ENCODE results near the gene ARHGAP33. TPM values are rescaled to one million over a fixed set of nuclear protein-coding genes. Genes with fewer than 3 reads are reported as not detected.
"Not testable (repeated sequence)": the region's sequence is repeated elsewhere in the genome, so short reads cannot be mapped to it uniquely, and the experiment has no call there.

The ARHGAP33 gene
- total RNA-seq, 2 donors from 2014 or later: 16.4 to 20.5 TPM

DNA sequence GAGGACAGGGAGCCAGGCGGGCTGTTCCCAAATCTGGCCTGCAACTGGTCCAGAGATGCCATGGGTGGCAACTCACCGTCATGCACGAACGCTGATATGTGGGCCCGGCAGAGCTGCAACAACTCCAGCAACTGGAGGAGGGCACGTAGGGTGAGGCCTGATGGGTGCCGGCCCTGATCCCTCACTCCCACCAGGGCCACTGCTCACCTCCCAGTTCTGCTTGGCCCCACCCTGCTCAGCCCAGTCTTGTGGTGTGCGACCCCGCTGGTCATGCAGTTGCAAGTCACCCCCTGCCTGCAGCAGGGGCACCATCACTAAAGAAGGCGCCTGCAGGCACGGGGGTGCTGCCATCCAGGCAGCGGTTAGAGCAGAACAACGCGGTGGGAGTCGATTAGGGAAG lies 16.9 kb downstream of the ARHGAP33 start:
- no peak overlapping the region for H3K27ac Mint-ChIP-seq
- no peaks in the 10 kb centered on the region for H3K36me3 Mint-ChIP-seq (ENCODE audit: low read depth)
- H3K4me3 Mint-ChIP-seq: no peak overlapping the region
- no peak for DNase-seq
- peaks cover 7% of the 10 kb centered on the region for H3K4me1 Mint-ChIP-seq
- H3K9me3 ChIP-seq (ENCODE audit: control insufficient read depth, low read length, poor library complexity, severe bottlenecking): no peaks in the 10 kb centered on the region
- no peak for ATAC-seq
- peaks cover 27% of the 10 kb centered on the region for H3K27me3 Mint-ChIP-seq

DNA sequence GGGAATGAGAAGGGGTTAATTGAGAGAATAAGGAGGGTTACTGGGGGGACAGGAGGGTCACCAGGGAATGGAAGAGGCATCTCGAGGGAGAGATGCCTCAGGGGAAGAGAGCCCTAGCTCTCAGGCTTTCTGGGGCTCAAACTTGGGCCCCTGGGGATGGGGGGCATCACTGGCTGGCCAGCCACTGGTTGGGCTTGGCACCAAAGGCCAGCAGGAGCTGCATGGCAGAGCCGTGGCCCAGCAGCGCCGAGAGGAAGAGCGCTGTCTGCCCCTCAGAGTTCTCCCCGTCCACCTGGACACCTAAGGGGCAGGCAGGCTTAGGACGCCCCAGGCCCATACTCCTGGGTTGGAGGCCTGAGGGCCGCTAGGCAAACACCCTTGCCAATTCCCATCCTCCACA lies 17.5 kb downstream of the ARHGAP33 start:
- Mint-ChIP-seq H3K4me3 (no peak overlapping the region), H3K36me3 (ENCODE audit: low read depth) (no peaks in the 10 kb centered on the region), H3K4me1 (peaks cover 7% of the 10 kb centered on the region), H3K27ac (no peak overlapping the region), H3K27me3 (peaks cover 30% of the 10 kb centered on the region)
- ATAC-seq: no peak
- no peaks in the 10 kb centered on the region for H3K9me3 ChIP-seq (ENCODE audit: control insufficient read depth, low read length, poor library complexity, severe bottlenecking)
- no peak for DNase-seq

DNA sequence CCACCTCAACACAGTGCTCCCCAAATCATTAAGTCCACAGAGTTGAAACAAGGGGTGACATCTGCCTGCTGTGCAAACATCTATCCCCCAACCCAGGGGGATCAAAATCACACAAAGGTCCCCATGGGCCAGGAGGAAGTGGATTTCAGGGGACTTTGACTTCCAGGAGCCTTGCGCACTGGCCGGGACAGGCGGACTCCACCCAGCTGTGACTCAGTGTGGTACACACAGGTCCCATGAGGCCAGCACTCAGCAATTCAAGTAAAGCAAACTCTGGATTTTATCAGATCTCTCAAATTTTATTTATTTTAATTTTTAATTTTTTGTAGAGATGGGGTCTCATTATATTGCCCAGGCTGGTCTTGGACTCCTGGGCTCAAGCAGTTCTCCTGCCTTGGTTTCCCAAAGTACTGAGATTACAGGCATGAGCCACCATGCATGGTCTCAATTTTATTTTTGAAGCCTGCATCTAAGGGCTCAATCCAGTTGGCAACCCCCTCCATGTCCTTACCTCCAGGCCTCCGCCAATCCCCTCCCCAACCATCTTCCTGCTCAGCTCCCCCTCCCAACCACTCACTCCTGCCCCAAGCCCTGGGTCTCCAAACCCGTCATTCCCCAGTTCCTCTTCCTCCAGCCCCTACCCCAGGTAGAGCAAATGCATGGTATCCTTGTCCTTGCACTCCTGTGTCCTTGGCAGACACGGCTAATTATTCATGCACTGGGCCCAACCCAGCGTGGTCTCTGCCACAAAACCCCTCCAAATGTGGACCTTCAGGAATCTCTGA lies 18.2 kb downstream of the ARHGAP33 start:
- ATAC-seq: no peak
- Mint-ChIP-seq H3K4me1 (peaks cover 7% of the 10 kb centered on the region), H3K27me3 (peaks cover 34% of the 10 kb centered on the region), H3K4me3 (no peak overlapping the region), H3K27ac (no peak overlapping the region), H3K36me3 (ENCODE audit: low read depth) (no peaks in the 10 kb centered on the region)
- H3K9me3 ChIP-seq (ENCODE audit: control insufficient read depth, low read length, poor library complexity, severe bottlenecking): no peaks in the 10 kb centered on the region
- DNase-seq: no peak

DNA sequence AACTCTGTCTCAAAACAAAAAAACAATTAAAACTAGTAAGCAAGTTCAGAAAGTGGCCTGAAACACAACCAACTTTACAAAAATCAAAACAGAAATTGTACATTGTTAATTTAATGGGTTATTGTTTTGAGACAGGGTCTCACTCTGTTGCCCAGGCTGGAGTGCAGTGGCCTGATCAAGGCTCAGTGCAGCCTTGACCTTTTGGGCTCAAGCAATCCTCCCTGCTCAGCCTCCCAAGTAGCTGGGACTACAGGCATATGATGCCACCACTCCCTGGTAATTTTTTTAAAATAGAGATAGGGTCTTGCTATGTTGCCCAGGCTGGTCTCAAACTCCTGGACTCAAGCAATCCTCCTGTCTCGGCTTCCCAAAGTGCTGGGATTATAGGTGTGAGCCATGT lies 20.2 kb downstream of the ARHGAP33 start:
- H3K36me3 Mint-ChIP-seq (ENCODE audit: low read depth); DNase-seq; H3K9me3 ChIP-seq (ENCODE audit: control insufficient read depth, low read length, poor library complexity, severe bottlenecking); H3K4me1 Mint-ChIP-seq; ATAC-seq; H3K4me3 Mint-ChIP-seq; H3K27ac Mint-ChIP-seq: not testable (repeated sequence)
- H3K27me3 Mint-ChIP-seq: peaks cover 39% of the 10 kb centered on the region

DNA sequence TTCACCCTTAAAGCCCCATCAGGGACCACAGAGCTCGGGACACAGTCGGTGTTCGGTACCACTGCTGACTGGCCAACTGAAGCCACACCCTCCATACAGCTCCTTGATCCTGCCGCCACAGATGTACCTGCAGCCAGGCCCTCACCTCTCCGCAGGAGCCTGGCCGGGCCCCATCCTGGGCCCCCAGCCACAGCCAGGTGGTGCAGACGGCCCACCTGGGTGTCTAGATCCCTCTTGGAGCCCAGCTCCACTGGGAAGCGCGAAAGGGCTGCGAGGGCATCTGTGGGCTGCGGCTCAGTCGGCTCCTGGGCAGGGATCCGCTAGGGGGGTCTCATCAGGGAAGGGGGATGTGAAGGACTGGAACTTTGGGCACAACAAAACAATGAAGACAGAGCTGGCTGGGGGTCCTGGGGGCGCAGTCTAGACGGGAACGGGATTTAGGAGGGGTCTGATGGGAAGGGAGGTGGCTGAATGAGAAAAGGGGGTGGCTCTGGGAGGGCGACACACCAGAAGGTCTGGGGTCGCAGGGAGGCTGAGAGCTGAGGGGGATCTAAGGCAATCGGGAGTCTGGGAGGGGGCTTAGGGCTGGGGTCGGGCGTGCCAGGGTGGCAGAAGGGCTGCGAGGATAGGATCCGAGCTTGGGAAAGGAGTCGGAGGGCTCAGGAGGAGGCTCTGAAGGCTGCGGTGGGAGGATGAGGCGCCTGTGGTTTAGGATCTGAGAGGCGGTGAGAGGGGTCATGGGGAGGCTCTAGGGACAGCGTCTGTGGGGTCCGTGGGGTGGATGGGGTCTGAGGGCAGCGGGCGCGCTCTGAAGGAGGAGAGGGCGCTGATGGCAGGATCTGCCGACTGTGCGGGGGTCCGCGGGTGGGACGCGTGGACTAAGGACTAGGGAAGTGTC lies 21.5 kb downstream of the ARHGAP33 start:
- peak overlapping the region; percentile 25 for H3K4me3 Mint-ChIP-seq
- H3K9me3 ChIP-seq (ENCODE audit: control insufficient read depth, low read length, poor library complexity, severe bottlenecking): no peaks in the 10 kb centered on the region
- H3K36me3 Mint-ChIP-seq (ENCODE audit: low read depth): no peaks in the 10 kb centered on the region
- no peak for ATAC-seq
- DNase-seq: no peak
- H3K4me1 Mint-ChIP-seq: peaks cover 9% of the 10 kb centered on the region
- no peak overlapping the region for H3K27ac Mint-ChIP-seq
- peaks cover 39% of the 10 kb centered on the region for H3K27me3 Mint-ChIP-seq

DNA sequence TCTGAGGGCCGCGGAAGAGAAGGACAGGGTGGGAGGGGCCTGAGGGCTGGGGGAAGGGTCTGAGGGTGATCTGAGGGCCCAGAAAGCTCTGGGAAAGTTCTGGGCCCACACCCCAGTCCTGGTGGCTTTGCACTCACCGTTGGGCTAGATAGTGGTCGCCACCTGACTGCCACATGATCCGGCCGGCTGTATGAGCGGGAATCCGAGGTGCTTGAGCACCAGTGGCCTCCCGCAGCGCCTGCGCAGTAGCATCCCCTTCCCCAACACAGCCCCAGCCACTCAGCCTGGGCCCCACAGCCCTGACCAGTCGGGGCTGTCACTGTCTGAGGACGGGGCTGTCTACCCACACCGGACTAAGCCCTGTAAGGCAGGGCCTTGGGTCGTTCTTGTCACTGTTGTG lies 22.3 kb downstream of the ARHGAP33 start:
- no peaks in the 10 kb centered on the region for H3K9me3 ChIP-seq (ENCODE audit: control insufficient read depth, low read length, poor library complexity, severe bottlenecking)
- Mint-ChIP-seq H3K27me3 (peaks cover 34% of the 10 kb centered on the region), H3K36me3 (ENCODE audit: low read depth) (no peaks in the 10 kb centered on the region), H3K27ac (no peak overlapping the region), H3K4me1 (peaks cover 9% of the 10 kb centered on the region), H3K4me3 (no peak overlapping the region)
- DNase-seq (no peak), ATAC-seq (no peak)

DNA sequence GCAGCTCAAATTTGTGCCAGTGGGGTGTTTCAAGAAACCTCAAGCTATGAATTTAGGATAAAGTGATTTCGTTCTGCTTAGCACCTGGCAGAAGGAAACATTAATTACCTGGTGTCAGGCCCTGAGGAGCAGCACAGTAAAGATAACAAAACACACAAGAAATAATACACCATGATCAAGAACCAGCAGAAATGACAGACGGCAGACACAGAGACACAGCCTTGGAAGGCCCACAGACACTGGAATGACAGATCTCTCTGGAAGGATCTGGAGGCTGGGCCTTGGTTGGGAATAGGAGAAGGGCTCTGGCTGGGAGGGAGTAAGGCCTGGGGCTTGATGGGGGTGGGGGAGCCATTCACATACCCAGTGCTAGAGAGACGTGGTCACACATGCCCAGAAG lies 26.5 kb downstream of the ARHGAP33 start:
- Mint-ChIP-seq H3K4me1 (peaks cover 18% of the 10 kb centered on the region), H3K36me3 (ENCODE audit: low read depth) (no peaks in the 10 kb centered on the region), H3K27me3 (peaks cover 17% of the 10 kb centered on the region), H3K4me3 (no peak overlapping the region), H3K27ac (no peak overlapping the region)
- no peak for DNase-seq
- no peaks in the 10 kb centered on the region for H3K9me3 ChIP-seq (ENCODE audit: control insufficient read depth, low read length, poor library complexity, severe bottlenecking)
- no peak for ATAC-seq

DNA sequence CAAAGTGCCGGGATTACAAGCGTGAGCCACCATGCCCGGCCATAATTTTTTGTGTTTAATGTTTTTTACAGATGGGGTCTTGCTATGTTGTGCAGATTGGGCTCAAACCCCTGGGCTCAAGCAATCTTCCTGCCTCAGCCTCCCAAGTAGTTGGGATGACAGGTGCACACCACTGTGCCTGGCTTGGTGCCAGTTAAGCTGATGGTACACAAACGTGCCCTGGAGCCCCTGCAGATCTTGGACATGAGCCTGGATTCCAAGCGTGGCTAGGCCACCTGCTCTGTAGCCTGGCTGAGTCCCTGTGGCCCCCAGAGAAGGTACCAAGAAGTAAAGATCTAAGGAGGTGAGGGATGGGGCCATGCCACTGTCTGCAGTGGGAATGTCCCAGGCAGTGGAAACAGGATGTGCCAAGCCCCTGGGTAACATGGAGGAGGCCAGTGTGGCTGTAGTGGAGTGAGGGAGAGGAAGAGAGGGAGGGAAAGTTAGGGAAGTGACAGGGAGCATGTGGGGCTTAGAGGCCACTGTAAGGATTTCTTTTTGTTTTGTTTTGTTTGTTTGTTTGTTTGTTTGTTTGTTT lies 30.2 kb downstream of the ARHGAP33 start:
- no peak for DNase-seq
- peaks cover 13% of the 10 kb centered on the region for H3K4me1 Mint-ChIP-seq
- ATAC-seq: no peak
- no peak overlapping the region for H3K27ac Mint-ChIP-seq
- H3K36me3 Mint-ChIP-seq (ENCODE audit: low read depth): no peaks in the 10 kb centered on the region
- peaks cover 12% of the 10 kb centered on the region for H3K27me3 Mint-ChIP-seq
- H3K4me3 Mint-ChIP-seq: no peak overlapping the region
- no peaks in the 10 kb centered on the region for H3K9me3 ChIP-seq (ENCODE audit: control insufficient read depth, low read length, poor library complexity, severe bottlenecking)

DNA sequence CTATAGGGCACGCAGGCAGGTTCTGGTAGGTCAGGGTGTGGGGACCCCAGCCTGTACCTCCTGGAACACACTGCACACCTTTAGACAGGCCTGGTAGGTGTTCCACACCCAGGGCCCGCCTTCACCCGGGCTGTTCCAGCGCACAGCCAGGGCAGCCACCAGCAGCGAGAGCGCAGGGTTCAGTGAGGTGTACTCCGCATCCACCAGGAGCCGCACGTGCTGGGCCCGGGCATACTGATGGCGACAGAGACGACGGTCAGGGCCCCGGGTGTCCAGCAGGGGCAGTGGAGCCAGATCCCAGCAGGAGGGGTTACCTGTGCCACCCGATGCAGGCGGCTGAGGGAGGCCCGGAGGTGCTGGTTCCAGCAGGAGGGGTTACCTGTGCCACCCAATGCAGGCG lies 31.2 kb downstream of the ARHGAP33 start:
- peaks cover 17% of the 10 kb centered on the region for H3K27me3 Mint-ChIP-seq

DNA sequence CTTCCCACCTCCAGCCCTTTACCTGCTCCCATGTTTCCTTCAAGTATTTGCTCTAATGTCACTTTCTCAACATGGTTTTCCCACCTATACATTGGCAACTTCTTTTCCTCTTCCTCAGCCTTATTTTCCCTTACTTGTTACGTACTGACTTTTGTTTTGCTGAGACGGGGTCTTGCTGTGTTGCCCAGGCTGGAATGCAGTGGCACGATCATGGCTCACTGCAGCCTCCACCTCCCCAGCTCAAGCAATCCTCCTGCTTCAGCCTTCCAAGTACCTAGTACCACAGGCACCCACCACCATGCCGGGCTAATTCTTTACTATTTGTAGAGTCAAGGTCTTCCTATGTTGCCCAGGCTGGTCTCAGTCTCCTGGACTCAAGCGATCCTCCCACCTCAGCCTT lies 32.3 kb downstream of the ARHGAP33 start:
- H3K4me3 Mint-ChIP-seq: no peak overlapping the region
- no peaks in the 10 kb centered on the region for H3K9me3 ChIP-seq (ENCODE audit: control insufficient read depth, low read length, poor library complexity, severe bottlenecking)
- H3K27me3 Mint-ChIP-seq: peaks cover 28% of the 10 kb centered on the region
- H3K36me3 Mint-ChIP-seq (ENCODE audit: low read depth): no peaks in the 10 kb centered on the region
- peaks cover 13% of the 10 kb centered on the region for H3K4me1 Mint-ChIP-seq
- no peak for ATAC-seq
- DNase-seq: no peak
- peak overlapping the region; percentile 51 for H3K27ac Mint-ChIP-seq

More for the DNA sequence above, 31.2 kb downstream of the ARHGAP33 start:
- H3K36me3 Mint-ChIP-seq (ENCODE audit: low read depth): no peaks in the 10 kb centered on the region
- peaks cover 13% of the 10 kb centered on the region for H3K4me1 Mint-ChIP-seq
- no peak overlapping the region for H3K4me3 Mint-ChIP-seq
- DNase-seq: no peak
- H3K9me3 ChIP-seq (ENCODE audit: control insufficient read depth, low read length, poor library complexity, severe bottlenecking): no peaks in the 10 kb centered on the region
- no peak overlapping the region for H3K27ac Mint-ChIP-seq
- no peak for ATAC-seq

DNA sequence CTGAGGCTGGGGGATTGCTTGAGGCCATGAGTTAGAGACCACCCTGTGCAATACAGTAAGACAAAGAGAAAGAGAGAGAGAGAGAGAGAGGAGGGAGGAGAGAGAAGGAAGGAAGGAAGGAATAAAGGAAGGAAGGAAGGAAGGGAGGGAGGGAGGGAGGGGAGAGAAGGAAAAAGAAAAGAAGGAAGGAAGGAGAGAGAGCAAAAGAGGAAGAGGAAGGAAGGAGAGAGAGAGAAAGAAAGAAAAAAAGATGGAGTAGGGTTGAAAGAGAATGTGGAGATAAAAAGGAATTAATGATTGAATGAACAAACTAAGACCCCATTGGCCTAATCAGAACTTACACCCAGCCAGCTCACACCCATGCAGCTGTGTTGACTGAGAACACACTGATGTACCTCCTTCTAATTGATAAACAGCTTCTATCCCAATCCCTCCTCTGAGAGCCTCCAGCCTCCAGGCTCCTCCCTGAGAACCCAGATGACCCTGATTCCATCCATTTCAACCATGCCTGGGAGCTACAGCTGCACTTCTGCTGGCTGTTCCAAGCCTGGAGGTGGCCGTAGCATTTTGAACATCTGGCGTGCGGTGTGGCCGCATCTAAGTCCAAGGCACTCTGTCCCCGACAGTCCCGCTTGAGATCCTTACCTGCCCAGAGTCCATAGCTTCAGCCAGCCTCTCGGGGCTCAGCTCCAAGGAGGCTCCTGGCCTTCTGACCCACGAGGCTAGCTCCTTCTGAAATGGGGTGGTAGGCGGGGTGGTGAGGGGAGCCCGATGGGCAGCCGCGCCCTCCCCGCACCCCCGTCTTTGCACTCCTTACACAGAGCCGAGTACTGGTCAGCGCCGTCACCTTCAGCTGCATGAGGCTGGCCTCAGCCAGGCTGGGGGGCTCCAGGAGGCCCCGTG lies 36.2 kb downstream of the ARHGAP33 start:
- H3K4me3 Mint-ChIP-seq: no peak overlapping the region
- no peak overlapping the region for H3K27ac Mint-ChIP-seq
- DNase-seq (no peak), ATAC-seq (no peak)
- H3K9me3 ChIP-seq (ENCODE audit: control insufficient read depth, low read length, poor library complexity, severe bottlenecking): no peaks in the 10 kb centered on the region
- H3K36me3 Mint-ChIP-seq (ENCODE audit: low read depth): no peaks in the 10 kb centered on the region
- peaks cover 43% of the 10 kb centered on the region for H3K27me3 Mint-ChIP-seq
- H3K4me1 Mint-ChIP-seq: peaks cover 2% of the 10 kb centered on the region

DNA sequence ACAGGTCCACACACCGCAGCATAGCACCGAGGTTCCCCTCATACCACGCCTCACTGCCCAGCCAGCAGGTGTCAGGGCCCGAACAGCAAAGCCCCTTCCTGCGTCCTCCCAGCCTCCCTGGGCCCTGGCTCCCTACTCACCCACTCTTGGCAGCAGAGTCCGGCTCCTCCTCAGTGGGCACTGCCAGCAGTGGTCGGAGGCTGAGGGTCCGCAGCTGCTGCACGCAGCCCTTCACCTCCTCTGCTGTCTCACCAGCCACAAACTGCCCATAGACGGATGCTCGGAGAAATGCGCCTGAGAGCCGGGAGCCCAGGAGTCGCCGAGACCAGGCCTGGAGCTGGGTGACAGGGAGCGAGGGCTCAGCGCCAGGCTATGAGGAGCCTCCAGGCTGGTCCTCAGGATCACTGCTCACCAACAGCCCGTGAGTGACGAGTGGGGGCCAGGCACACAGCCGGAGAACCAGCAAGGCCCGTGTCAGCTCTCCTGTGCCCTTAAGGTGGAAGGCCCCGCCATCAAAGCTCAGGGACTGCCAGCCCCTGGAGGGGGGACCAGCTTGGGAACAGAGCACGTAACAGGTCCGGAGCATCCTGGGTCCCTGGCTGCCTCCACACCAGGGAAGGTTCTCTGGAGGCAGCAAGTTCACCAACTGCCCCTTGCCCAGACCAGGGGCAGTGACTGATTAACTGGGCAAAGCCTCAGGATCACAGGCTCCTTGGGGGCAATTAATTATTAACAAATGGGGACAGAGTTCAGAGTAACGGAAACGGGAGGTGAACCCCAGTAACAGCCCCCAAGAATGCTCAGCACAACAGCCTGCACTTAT lies 37.1 kb downstream of the ARHGAP33 start, which contains the start of gene PRODH2:
Gene PRODH2, minus strand, starts transcription at position 626 of the 823 bp plus-strand sequence. Its CDS starts 40 bp downstream, at position 586.
- ATAC-seq (no peak), DNase-seq (no peak)
- H3K9me3 ChIP-seq (ENCODE audit: control insufficient read depth, low read length, poor library complexity, severe bottlenecking): no peaks in the 10 kb centered on the region
- H3K36me3 Mint-ChIP-seq (ENCODE audit: low read depth): no peaks in the 10 kb centered on the region
- H3K27me3 Mint-ChIP-seq: peaks cover 46% of the 10 kb centered on the region
- no peak within 1 kb of the TSS for H3K27ac Mint-ChIP-seq
- no peak within 1 kb of the TSS for H3K4me3 Mint-ChIP-seq
- H3K4me1 Mint-ChIP-seq: peaks cover 2% of the 10 kb centered on the region
